CD4-positive, alpha-beta T cell (primary cell): Measurements from ENCODE around the gene C20orf141. TPM values are rescaled to one million over a fixed set of nuclear protein-coding genes. Genes with fewer than 3 reads are reported as not detected.
A peak's percentile ranks its signal among the peaks of the same experiment; 100 is the strongest.

Source experiments
- ATAC-seq: fragments of 200-7000 bp; cut with Tn5 transposase; one replicate; pipeline ENCODE4 v1.10.0; 2022; ENCODE audit warnings: mild to moderate bottlenecking; ENCODE audit not compliant: poor library complexity
- CTCF ChIA-PET: fragments of 350-600 bp; sonication (Branson Sonifier 250); formaldehyde crosslinking; loops from one replicate; lab custom pipeline; 2021; ENCODE audit warnings: antibody characterized with exemption, inconsistent platforms; lab: Charles Lee
- POLR2A ChIA-PET: fragments of 350-600 bp; sonication (Branson Sonifier 250); formaldehyde crosslinking; loops from one replicate; lab custom pipeline; 2021; ENCODE audit warnings: antibody characterized with exemption, inconsistent platforms; lab: Charles Lee
- DNase-seq, 14 experiments: peaks; one replicate each; pipeline ENCODE4 v3.0.0-alpha.2; 2013 to 2020; ENCODE audit warnings: mixed read lengths in 2 of 14
- H3K27ac ChIP-seq, 2 donors: one replicate each; pipeline versions ENCODE4 v1.5.1 to v1.7.0; 2013; ENCODE audit warnings: low read length in 2 of 2, low read depth in 1 of 2, mild to moderate bottlenecking in 1 of 2
- H3K27me3 ChIP-seq, 2 experiments: 1 replicate in 1 of 2; 2 replicates in 1 of 2; pipeline versions ENCODE4 v1.6.1 to v1.7.0; 2013; ENCODE audit warnings: low read length in 2 of 2, control low read depth in 1 of 2, mild to moderate bottlenecking in 1 of 2, moderate library complexity in 1 of 2; ENCODE audit not compliant: insufficient read depth in 2 of 2, control insufficient read depth in 1 of 2
- H3K36me3 ChIP-seq: one replicate; pipeline ENCODE4 v1.6.1; 2013; ENCODE audit warnings: low read length, control low read depth; ENCODE audit not compliant: insufficient read depth
- H3K4me1 ChIP-seq: one replicate; pipeline ENCODE4 v1.6.1; 2013; ENCODE audit warnings: low read length, control low read depth; ENCODE audit not compliant: insufficient read depth
- H3K4me3 ChIP-seq: one replicate; pipeline ENCODE4 v1.5.1; 2013; ENCODE audit warnings: mild to moderate bottlenecking, low read length, moderate library complexity
- H3K9me3 ChIP-seq, 2 experiments: 1 replicate in 1 of 2; 2 replicates in 1 of 2; pipeline versions ENCODE4 v1.6.1 to v1.7.0; 2013; ENCODE audit warnings: low read length in 2 of 2, mild to moderate bottlenecking in 2 of 2, control low read depth in 1 of 2, moderate library complexity in 1 of 2; ENCODE audit not compliant: control insufficient read depth in 1 of 2, insufficient read depth in 1 of 2
- H3K27ac Mint-ChIP-seq: one replicate; pipeline ENCODE4 v1.8.0; 2020; ENCODE audit warnings: mixed read lengths
- H3K27me3 Mint-ChIP-seq: one replicate; pipeline ENCODE4 v1.8.0; 2021; ENCODE audit warnings: mixed read lengths
- H3K36me3 Mint-ChIP-seq: one replicate; pipeline ENCODE4 v1.8.0; 2021; ENCODE audit warnings: low read depth, mixed read lengths
- H3K4me1 Mint-ChIP-seq: one replicate; pipeline ENCODE4 v1.8.0; 2021; ENCODE audit warnings: low read depth, mixed read lengths
- H3K4me3 Mint-ChIP-seq: one replicate; pipeline ENCODE4 v1.8.0; 2020; ENCODE audit warnings: mild to moderate bottlenecking, mixed read lengths
- H3K9me3 Mint-ChIP-seq: one replicate; pipeline ENCODE4 v1.8.0; 2020; ENCODE audit warnings: mixed read lengths
- CTCF ChIP-seq: fragments of 200-600 bp; IDR thresholded peaks from one replicate; pipeline ENCODE4 v1.8.0; 2022; ENCODE audit warnings: antibody characterized with exemption, mild to moderate bottlenecking
- intact Hi-C, 2 experiments: fragments of 100-400 bp; cut with DNase I in 1 of 2; cut with micrococcal nuclease in 1 of 2; formaldehyde crosslinking; loops; one replicate each; pipeline versions ENCODE4 v1.15.1 to v1.9.0; 2023 to 2025; cut with DNase I, micrococcal nuclease
- total RNA-seq, 174 experiments: library from RNA in 2 of 174; stranded (reverse) in 2 of 174; gene quantifications; one replicate each; pipeline ENCODE4 v1.2.3 and lab custom pipeline; 2021 to 2026

Gene C20orf141
- total RNA-seq, 2 experiments from 2014 or later, result not detected

- TF ChIP-seq CTCF, result no peak
- Mint-ChIP-seq H3K36me3 (no peaks in the 10 kb centered on the region), H3K27me3 (peaks cover 38% of the 10 kb centered on the region), H3K4me3 (peak overlapping the region; percentile 81), H3K9me3 (no peaks in the 10 kb centered on the region), H3K27ac (no peak overlapping the region), H3K4me1 (peaks cover 29% of the 10 kb centered on the region)
- no peak overlapping the region for H3K27ac ChIP-seq
- no peaks in the 10 kb centered on the region for H3K36me3 ChIP-seq
- H3K4me3 ChIP-seq, result peak overlapping the region; percentile 24
- H3K9me3 ChIP-seq, result no peaks in the 10 kb centered on the region
- H3K4me1 ChIP-seq, result peaks cover 27% of the 10 kb centered on the region
- ChIA-PET POLR2A (interaction anchor here (0.6 to 1.5 kb wide), 6 partner anchors 15 to 108 kb away, joined by 3 to 13 read pairs (median 4); partner anchors contain the start of genes PCED1A, PTPRA and VPS16), CTCF (no interaction called here)
- DNase-seq (no peak), ATAC-seq (no peak)
- intact Hi-C loops, result no loop called here
- H3K27me3 ChIP-seq, result peaks cover 4 to 10% of the 10 kb centered on the region in 2 experiments
Measured at GRCh38 chr20:2820896-2821869, 6.4 kb downstream of the C20orf141 start.

- Mint-ChIP-seq H3K4me3 (peak overlapping the region; percentile 75), H3K27me3 (peaks cover 39% of the 10 kb centered on the region), H3K9me3 (no peaks in the 10 kb centered on the region), H3K27ac (no peak overlapping the region), H3K36me3 (no peaks in the 10 kb centered on the region), H3K4me1 (peaks cover 38% of the 10 kb centered on the region)
- peak in 12 of 14 experiments; percentile 20 to 75 (median 38) for DNase-seq
- intact Hi-C loops, result no loop called here
- H3K4me3 ChIP-seq, result peak overlapping the region; percentile 26
- no peak for TF ChIP-seq CTCF
- POLR2A ChIA-PET, result interaction anchor here (0.7 to 1.5 kb wide), 6 partner anchors 14 to 109 kb away, joined by 3 to 13 read pairs (median 4); partner anchors contain the start of genes PCED1A, PTPRA and VPS16
- CTCF ChIA-PET, result no interaction called here
- no peaks in the 10 kb centered on the region for H3K36me3 ChIP-seq
- H3K27ac ChIP-seq, result no peak overlapping the region
- no peaks in the 10 kb centered on the region for H3K9me3 ChIP-seq
- peaks cover 28% of the 10 kb centered on the region for H3K4me1 ChIP-seq
- peak; percentile 94 for ATAC-seq
- peaks cover 4 to 10% of the 10 kb centered on the region in 2 experiments for H3K27me3 ChIP-seq
Measured at GRCh38 chr20:2822073-2822472, 7.3 kb downstream of the C20orf141 start.

- H3K4me3 ChIP-seq, result no peak overlapping the region
- ChIA-PET CTCF (no interaction called here), POLR2A (no interaction called here)
- Mint-ChIP-seq H3K27me3 (peaks cover 24% of the 10 kb centered on the region), H3K9me3 (no peaks in the 10 kb centered on the region), H3K27ac (no peak overlapping the region), H3K4me1 (peaks cover 32% of the 10 kb centered on the region), H3K36me3 (no peaks in the 10 kb centered on the region), H3K4me3 (peak overlapping the region; percentile 39)
- no peaks in the 10 kb centered on the region for H3K9me3 ChIP-seq
- no peak overlapping the region for H3K27ac ChIP-seq
- ATAC-seq (no peak), DNase-seq (peak in 3 of 14 experiments; percentile 38 to 48 (median 46))
- H3K36me3 ChIP-seq, result no peaks in the 10 kb centered on the region
- no peak for TF ChIP-seq CTCF
- intact Hi-C loops, result no loop called here
- peaks cover 0 to 1% of the 10 kb centered on the region in 2 experiments for H3K27me3 ChIP-seq
- peaks cover 23% of the 10 kb centered on the region for H3K4me1 ChIP-seq
Measured at GRCh38 chr20:2825761-2826160, 11.0 kb downstream of the C20orf141 start.
